ENCODE data around the gene FREM3.

GRCh38 chr4:143667461-143667860, 33.0 kb downstream of the FREM3 start:
- TF ChIP-seq EZH2 (IDR thresholded peaks at IDR 0.05; ENCODE audit: borderline replicate concordance, low read depth, low read length, severe bottlenecking) (no peak), CTCF (IDR thresholded peaks at IDR 0.05; ENCODE audit: borderline replicate concordance, extremely low read depth, low read length, poor library complexity, severe bottlenecking) (no peak)

All from DND-41 (cell line).